Ecto neural progenitor cell (in vitro differentiated cells): Measurements from ENCODE around the gene PDCD5.
"Not testable (repeated sequence)": the region's sequence is repeated elsewhere in the genome, so short reads cannot be mapped to it uniquely, and the experiment has no call there.

Experiments
- DNase-seq: peaks from one replicate; pipeline ENCODE4 v3.0.0-alpha.2; 2018; ENCODE audit warnings: low spot score

PDCD5 gene, protein sequence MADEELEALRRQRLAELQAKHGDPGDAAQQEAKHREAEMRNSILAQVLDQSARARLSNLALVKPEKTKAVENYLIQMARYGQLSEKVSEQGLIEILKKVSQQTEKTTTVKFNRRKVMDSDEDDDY

DNA sequence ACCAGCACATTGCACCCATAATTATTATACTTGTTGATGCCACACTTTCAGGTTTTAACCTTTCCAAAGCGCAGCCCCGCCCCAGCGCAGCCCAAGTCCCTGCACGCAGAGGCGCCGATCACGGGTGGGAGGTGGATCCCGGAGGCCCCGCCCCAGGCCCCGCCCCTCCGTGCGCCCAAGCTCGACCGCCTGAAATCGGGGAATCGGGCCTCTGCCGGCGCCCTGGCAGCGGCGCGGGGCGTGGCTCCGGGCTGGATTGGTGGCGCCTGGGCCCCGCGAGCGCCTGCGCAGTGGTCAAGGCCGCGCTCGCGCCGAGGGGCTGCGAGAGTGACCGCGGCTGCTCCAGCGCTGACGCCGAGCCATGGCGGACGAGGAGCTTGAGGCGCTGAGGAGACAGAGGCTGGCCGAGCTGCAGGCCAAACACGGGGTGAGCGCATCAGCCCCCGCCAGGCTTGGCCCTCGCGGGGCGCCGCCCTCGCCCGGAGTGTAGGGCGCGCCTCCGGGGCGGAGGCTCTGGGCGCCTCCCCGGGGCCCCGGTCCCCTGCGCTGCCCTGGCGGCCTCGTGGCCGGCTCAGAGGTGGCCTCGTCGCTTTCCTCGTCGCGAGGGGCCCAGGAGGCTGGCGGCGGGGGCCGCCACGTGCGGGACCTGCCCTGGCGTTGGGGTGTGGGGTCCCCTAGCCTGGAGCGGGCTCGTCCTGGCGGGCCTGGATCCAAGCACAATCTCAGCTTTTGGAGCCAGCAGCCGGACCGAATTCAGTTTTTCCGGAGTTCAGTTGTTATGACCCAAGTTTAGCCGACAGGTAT is at the start of gene PDCD5:
TSS of gene PDCD5 (plus strand) at position 290 of the 804 bp plus-strand sequence. CDS start at position 362, 72 bp downstream.
- DNase-seq: peak; percentile 95

DNA sequence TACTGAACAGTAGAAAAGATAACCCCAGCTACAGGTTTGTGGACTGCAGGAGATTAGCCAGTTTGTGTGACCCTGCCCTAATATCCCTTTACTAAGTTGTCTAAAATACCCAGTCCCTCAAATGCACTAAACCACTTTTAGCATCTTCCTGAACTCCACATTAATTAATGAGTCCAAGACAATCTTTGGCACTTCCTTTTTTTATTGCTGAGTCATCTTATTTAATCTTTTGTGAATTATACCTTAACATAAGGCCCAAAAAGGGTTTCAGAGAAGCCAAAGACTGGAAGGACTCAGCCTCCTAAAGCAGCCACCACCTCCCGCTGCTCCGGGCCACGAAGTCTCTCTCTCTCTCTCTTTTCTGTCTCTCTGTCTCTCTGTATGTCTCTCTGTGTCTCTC is 48.8 kb upstream of the PDCD5 start:
- no peak for DNase-seq

DNA sequence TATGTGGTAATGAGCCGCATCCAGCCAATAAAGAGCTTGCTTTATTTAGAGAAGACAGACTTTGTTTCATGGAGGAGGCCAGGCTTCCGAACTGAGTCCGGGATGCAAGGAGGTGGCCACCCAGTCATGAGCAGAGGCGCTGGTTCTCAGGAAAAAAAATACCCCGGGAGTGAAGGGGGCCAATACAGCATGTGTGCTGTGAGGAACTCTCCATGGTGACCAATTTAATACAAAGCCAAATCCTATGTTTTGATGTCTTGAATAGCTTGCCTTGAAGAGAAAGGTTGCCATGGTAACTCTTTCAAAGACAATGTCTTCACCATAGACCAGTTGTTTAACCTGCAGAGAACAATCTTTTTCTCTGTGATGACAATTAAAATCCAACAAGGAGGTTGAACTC is 43.4 kb upstream of the PDCD5 start:
- DNase-seq: no peak

DNA sequence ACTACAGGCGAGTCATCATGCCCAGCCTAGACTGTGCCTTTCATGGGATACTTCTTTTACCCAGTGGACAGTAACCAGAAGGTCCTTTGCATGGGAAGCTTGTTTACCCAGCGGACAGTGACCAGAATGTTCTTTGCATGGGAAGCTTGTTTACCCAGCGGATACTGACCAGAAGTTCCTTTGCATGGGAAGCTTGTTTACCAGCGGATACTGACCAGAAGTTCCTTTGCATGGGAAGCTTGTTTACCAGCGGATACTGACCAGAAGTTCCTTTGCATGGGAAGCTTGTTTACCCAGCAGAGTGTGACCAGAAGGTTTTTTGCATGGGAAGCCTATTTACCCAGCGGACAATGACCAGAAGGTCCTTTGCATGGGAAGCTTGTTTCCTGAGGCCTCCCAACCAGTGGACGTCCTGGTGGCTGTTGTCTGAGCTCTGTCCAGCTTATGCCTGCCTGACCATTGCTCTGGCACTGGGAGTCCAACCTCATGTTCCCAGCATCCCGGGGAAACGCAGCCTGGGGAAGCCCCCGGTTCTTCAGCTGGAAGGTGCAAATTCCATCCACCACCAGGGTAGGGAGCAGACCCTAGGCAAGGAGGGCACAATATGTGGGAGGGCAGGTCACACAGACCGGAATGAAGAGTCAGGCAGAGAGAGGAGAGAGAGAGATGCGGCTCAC is 41.6 kb upstream of the PDCD5 start:
- DNase-seq: no peak

DNA sequence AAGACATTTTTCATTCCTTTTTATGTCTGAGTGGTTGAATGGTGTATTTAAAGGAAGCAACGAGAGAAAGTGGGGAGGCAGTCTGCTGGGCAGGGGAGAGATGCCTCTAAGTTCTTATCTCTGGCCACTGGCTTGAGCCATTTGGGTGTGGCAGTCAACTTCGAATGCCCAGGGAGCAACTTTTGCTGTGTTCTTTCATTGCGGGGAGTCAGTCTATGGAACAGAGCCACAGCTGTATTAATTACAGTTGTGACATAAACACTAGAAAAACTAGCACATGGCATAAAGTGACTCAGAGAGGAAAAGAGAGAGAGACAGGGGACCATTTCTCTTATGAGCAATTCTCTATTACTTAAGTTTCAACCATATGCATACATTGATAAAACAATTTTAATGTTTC is 40.4 kb upstream of the PDCD5 start:
- no peak for DNase-seq

DNA sequence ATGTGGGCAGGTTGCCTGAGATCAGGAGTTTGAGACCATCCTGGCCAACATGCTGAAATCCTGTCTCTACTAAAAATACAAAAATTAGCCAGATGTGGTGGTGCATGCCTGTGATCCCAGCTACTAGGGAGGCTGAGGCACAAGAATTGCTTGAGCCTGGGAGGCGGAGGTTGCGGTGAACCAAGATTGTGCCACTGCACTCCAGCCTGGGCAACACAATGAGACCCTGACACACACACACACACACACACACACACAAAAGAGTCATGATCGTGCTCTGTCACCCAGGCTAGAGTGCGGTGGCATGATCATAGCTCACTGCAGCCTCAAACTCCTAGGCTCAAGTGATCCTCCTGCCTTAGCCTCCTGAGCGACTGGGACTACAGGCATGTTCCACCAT is 39.6 kb upstream of the PDCD5 start:
- not testable (repeated sequence) for DNase-seq

DNA sequence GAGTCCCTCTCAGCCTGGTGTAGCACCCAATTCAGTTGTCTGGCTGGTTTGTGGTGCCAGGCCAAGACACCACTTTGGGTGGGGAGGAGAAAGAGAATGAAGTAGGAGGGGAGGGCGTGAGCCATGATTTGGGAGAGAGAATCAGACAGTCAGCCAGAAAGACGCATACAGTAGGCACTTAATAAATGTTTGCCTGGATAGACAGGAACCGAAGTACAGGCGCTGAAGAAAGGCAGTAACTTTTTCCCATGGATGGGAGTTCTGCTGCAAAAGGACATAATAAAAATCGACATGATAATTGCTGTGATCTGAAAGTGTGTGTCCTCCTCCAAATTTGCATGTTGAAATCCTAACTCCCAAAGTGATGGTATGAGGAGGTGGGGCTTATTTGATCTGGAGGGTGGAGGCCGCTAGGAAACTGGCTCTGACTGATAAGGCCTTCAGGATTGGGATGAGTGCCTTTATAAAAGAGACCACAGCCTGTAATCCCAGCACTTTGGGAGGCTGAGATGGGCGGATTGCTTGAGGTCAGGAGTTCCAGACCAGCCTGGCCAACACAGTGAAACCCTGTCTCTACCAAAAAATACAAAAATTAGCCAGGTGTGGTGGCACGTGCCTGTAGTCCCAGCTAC is 38.4 kb upstream of the PDCD5 start:
- DNase-seq: no peak

DNA sequence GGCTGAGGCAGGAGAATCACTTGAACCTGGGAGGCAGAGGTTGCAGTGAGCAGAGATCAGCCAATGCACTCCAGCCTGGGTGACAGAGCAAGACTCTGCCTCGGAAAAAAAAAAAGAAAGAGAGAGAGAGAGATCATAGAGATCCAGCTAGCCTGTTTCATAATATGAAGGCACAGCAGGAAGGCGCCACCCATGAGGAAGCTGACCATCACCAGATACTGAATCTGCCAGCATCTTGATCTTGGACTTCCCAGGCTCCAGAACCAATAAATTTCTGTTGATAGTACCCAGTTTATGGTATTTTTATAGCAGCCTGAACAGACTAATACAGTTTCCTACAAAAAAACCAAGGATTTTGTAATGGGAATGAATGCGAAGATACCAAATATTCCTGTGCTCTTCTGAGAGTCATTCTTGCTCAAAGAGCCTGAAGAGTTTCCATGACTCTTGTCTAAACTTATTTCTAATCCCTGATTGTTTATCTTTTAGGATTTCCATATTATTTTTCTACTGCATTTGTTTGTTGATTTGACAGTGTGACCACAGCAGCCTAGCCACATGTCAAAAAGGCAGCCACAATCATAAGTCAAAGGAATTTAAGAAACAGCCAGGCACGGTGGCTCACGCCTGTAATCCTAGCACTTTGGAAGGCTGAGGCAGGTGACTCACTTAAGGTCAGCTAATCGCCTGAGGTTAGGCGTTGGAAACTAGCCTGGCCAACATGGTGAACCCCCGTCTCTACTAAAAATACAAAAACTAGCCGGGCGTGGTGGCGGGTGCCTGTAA is 37.7 kb upstream of the PDCD5 start:
- DNase-seq: no peak

DNA sequence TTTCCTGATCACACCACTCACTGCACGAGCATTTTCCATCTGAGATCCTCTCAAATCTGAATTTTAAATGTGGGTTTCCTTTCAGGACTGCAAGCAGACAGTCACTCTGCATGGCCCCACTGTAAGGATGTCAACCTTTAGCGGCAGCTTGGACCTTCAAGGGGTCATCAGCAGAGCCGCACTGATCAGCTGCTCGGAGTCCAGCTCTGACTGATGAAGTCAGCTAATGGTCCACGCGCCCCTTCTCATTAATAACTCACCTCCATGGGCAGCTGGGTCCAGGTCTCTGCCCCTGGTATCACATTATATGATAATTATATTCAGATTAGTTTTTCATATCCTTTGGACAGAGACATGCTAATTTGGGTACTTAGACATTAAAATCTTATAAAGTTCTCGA is 36.1 kb upstream of the PDCD5 start:
- no peak for DNase-seq

DNA sequence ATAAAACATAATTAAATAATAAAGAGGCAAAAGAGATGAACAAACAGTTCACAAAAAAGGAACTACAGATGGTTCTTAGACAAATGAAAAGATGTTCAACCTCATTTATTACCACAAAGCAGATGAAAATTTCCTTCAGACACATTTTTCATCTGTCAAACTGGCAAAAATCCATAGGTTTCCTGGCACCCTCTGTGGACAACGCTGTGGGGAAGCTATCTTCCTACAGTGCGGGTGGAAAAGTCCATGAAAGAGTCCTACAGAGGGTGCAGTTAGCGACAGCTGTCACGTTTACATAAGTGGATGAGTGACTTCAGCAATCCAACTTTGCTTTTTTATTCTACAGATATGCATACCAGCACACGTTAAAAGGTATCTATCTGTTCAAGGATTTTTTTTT is 30.3 kb upstream of the PDCD5 start:
- no peak for DNase-seq

DNA sequence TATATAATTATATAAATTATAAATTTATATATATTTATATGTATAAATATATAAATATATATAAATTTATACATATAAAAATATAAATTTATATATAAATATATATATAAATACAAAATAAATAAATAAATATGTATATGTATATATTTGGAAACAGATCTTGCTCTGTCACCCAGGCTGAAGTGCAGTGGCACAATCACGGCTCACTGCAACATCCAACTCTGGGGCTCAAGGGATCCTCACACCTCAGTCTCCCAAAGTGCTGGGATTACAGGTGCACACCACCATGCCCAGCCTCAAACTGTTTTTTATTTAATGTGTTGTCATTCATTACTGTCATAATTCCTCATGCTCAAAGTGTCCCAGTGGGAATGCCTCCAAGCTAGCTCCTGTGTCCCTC is 25.2 kb upstream of the PDCD5 start:
- no peak for DNase-seq

DNA sequence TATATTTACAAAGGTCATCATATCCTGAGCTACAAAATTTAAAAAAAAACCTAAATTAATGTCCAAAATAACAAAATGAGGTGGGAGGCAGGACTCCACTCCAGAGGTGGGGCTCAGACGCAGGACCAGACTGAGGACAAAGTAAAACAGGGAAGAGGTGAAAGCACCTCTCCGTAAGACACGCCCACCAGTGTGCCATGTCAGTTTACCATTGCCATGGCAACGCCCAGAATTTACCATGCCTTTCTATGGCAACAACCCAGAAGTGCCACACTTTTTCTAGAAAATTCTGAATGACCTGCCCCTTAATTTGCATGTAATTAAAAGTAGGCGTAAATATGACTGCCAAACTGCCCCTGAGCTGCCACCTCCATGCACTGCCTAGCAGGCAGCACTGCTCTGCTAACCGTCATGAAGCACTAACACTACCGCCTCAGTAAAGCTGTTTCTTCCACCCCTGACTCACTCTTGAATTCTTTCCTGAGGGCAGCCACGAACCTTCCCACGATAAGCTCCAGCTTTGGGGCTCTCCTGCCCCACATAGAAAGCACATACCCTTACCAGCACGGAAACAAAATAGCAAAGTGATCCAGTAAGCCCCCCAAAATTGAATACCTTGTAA is 22.3 kb upstream of the PDCD5 start:
- DNase-seq: no peak

DNA sequence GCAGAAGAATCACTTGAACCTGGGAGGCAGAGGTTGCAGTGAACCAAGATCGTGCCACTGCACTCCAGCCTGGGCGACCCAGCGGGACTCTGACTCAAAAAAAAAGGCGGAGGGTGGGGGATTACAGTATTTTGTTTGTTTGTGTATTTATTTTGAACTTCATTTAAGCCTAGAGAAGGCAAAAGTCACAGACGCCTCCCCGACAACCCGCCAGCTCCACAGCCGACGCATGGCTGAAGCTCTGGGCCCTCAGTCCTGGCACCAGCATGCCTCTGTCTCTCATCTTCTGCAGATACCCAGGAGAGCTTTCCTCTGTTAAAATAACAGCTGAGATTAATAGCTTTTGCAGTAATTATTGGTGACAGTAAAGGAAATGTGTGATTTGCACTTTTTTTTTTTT is 17.2 kb upstream of the PDCD5 start:
- DNase-seq: no peak

DNA sequence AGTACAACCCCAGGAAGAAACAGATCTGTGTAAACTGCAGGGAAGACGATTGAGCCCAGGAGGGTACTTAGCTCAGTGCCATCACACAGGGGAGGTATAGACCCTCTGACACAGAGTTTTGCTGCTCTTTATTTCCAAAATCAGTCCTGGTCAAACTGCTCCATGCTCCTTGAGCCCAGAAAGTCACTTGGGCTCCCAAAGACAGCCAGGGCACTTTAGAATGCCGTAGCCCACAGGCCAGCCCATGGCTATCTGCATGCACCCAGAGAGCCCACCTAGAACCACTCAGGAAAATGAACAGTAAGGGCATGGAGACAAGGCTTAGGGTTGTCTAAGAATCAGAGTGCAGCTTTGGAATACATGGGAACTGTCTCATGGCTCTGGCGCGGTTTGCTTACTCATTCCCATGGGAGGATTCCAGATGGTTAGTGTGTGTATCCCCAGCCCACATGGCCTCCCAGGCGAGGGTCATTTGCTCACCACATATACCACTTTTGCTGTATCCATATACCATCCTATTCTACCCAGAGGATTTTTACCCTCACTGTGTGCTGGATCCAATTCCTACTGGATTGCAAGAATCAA is 14.7 kb upstream of the PDCD5 start:
- no peak for DNase-seq

DNA sequence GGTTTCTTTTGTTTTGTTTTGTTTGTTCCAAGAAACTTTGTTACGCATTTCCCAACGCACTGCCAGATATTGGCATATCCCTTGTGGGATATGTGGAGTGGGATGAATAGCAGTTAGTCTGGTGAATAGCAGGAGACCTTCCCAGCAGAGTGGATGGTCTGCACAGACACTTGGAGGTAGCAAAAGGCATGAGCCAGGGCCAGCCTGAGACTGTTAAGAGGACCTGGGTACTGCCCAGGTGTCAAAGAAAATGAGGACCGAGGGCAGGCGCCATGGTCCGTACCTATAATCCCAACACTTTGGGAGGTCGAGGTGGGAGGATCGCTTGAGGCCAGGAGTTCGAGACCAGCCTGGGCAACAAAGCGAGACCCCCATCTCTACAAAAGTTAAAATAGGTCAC is 13.5 kb upstream of the PDCD5 start:
- no peak for DNase-seq

DNA sequence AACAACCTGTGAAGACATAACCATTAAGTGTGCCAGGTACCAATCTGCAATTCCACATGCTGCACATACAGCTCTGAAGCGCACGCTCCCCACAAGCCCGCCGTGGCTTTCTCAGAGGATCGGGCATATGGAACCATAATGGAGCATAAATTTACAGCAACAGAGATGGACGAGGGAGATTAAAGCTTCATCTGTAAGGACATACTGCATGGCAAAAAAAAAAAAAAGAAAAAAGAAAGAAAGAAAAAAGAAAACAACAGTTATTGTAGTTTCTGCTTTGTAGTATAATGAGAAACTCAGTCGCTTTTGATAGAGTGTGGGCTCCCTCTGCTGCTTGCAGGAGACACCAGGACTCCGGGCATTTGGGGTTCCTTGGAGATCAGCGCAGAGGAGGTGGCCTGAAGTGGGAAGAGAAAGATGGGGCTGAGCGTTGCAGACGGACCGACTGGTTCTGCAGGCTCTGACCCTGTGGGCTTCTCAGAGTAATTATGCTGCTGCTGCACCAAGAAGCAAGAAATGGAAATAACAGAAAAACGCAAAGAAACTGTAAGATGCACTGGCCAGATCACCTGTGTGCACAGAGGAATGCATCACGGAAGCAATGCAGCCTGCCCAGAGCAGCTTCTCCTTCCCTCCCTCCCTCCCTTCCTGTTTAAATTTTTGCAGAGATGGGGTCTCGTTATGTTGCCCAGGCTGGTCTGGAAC is 10.8 kb upstream of the PDCD5 start:
- peak; percentile 66 for DNase-seq

DNA sequence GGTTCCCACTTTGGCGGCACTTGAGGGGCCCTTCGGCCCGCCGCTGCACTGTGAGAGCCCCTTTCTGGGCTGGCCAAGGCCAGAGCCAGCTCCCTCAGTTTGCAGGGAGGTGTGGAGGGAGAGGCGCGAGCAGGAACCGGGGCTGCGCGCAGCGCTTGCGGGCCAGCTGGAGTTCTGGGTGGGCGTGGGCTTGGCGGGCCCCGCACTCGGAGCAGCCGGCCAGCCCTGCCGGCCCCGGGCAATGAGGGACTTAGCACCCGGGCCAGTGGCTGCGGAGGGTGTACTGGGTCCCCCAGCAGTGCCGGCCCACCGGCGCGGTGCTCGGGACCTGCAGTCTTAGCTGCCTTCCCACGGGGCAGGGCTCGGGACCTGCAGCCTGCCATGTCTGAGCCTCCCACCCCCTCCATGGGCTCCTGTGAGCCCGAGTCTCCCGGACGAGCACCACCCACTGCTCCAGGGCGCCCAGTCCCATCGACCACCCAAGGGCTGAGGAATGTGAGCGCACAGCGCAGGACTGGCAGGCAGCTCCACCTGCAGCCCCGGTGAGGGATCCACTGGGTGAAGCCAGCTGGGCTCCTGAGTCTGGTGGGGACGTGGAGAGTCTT is 9.4 kb upstream of the PDCD5 start:
- not testable (repeated sequence) for DNase-seq

DNA sequence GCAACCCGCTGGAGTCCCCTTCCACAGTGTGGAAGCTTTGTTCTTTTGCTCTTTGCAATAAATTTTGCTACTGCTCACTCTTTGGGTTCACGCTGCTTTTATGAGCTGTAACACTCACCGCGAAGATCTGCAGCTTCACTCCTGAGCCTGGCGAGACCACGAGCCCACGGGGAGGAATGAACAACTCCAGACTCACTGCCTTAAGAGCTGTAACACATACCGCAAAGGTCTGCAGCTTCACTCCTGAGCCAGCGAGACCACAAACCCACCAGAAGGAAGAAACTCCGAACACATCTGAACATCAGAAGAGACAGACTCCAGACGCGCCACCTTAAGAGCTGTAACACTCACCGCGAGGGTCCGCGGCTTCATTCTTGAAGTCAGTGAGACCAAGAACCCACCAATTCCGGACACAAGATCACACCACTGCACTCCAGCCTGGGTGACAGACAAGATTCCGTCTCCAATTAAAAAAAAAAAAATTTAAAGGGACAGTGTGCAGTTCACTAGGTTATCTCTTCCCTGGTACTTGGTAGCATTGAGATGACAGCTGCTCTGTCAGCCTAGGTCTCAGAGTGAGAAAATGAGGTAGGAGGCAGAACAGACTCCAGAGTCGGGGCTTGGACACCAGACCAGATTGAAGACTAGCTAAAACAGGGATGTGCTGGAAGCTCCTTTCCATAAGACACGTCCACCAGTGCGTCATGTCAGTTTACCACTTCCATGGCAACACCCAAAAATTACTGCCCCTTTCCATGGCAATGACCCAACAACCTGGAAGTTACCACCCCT is 8.1 kb upstream of the PDCD5 start:
- DNase-seq: not testable (repeated sequence)

DNA sequence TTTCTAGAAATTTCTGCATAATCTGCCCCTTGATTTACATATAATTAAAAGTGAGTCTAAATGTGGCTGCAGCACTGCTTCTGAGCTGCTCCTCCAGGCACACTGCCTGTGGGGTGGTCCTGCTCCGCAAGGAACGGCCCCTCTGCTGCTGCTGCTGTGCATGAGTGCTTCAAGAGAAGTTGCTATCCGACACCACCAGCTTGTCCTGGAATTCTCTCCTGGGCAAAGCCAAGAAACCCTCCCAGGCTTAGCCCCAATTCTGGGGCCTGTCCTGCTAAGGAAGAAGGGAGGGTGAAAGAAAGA is 7.5 kb upstream of the PDCD5 start:
- DNase-seq: no peak

DNA sequence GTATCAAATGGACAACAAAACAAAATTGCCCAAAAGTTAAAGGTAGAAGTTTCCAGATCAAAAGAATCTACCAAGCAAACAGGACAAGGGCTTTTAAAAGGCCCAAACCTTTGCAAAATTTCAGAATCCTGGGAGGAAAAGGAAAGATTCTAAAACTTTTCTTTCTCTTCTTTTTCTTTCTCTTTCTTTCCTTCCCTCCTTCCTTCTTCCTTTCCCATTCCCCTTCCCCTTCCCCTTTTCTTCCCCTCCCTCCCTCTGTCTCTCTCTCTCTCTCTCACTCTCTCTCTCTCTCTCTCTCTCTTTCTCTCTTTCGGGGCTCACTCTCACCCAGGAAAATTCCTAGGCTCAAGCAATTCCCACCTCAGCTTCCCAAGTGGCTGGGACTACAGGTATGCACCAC is 4.2 kb upstream of the PDCD5 start:
- DNase-seq: no peak
